Activated CD4-positive, alpha-beta T cell treated with anti-CD3 and anti-CD28 coated beads for 36 hours (primary cell): Measurements from ENCODE around the gene SC5D. TPM values are rescaled to one million over a fixed set of nuclear protein-coding genes. Genes with fewer than 3 reads are reported as not detected.

Experiments used
- ATAC-seq: fragments of 200-7000 bp; cut with Tn5 transposase; one replicate; pipeline ENCODE4 v1.10.0; 2021; ENCODE audit warnings: mild to moderate bottlenecking, moderate library complexity
- CTCF ChIA-PET: fragments of 350-600 bp; sonication (Branson Sonifier 250); formaldehyde crosslinking; loops from one replicate; lab custom pipeline; 2021; ENCODE audit warnings: antibody characterized with exemption; lab: Charles Lee
- POLR2A ChIA-PET: fragments of 350-600 bp; sonication (Branson Sonifier 250); formaldehyde crosslinking; loops from one replicate; lab custom pipeline; 2021; ENCODE audit warnings: antibody characterized with exemption, inconsistent platforms; lab: Charles Lee
- DNase-seq: peaks from one replicate; pipeline ENCODE4 v3.0.0-alpha.2; 2020
- H3K27ac Mint-ChIP-seq: one replicate; pipeline ENCODE4 v1.8.0; 2021; ENCODE audit warnings: mixed read lengths
- H3K27me3 Mint-ChIP-seq: one replicate; pipeline ENCODE4 v1.8.0; 2021; ENCODE audit warnings: mixed read lengths
- H3K36me3 Mint-ChIP-seq: one replicate; pipeline ENCODE4 v1.8.0; 2021; ENCODE audit warnings: low read depth, mixed read lengths
- H3K4me1 Mint-ChIP-seq: one replicate; pipeline ENCODE4 v1.8.0; 2021; ENCODE audit warnings: mixed read lengths
- H3K4me3 Mint-ChIP-seq: one replicate; pipeline ENCODE4 v1.8.0; 2021; ENCODE audit warnings: mild to moderate bottlenecking, moderate library complexity, mixed read lengths
- H3K9me3 Mint-ChIP-seq: one replicate; pipeline ENCODE4 v1.8.0; 2021; ENCODE audit warnings: low read depth, mixed read lengths
- intact Hi-C, 2 experiments: fragments of 100-400 bp; cut with DNase I in 1 of 2; cut with micrococcal nuclease in 1 of 2; formaldehyde crosslinking; loops; one replicate each; pipeline versions ENCODE4 v1.14.2 to v1.15.1; 2022 to 2024; cut with DNase I, micrococcal nuclease
- total RNA-seq, 2 experiments: library from RNA; stranded (reverse); gene quantifications; one replicate each; pipeline ENCODE4 v1.2.3, GENCODE V29; 2021

SC5D gene
- total RNA-seq, 2 experiments from 2014 or later = 22.3 to 29.9 TPM

GRCh38 chr11:121329781-121330395 is 37.3 kb downstream of the SC5D start:
- Mint-ChIP-seq H3K27ac (no peak overlapping the region), H3K4me3 (no peak overlapping the region), H3K4me1 (peaks cover 4% of the 10 kb centered on the region), H3K36me3 (no peaks in the 10 kb centered on the region), H3K9me3 (no peaks in the 10 kb centered on the region), H3K27me3 (no peaks in the 10 kb centered on the region)
- CTCF ChIA-PET = no interaction called here
- POLR2A ChIA-PET = no interaction called here
- no peak for ATAC-seq
- no peak for DNase-seq
- intact Hi-C loops = loop anchor here (5.0 to 10.0 kb wide), 3 partner anchors 47 to 125 kb away; partner anchors contain the start of genes SORL1 (in 1 of the 2) and SORL1-AS1 (in 1 of the 2)

GRCh38 chr11:121330614-121331435 is 38.3 kb downstream of the SC5D start:
- DNase-seq (no peak), ATAC-seq (no peak)
- Mint-ChIP-seq H3K27me3 (no peaks in the 10 kb centered on the region), H3K36me3 (no peaks in the 10 kb centered on the region), H3K4me1 (peaks cover 6% of the 10 kb centered on the region), H3K4me3 (no peak overlapping the region), H3K27ac (no peak overlapping the region), H3K9me3 (no peaks in the 10 kb centered on the region)
- CTCF ChIA-PET = no interaction called here
- intact Hi-C loops = loop anchor here in 1 of 2 experiments (5.0 kb wide), 1 partner anchor 46 kb away; no protein-coding TSS in a partner anchor
- POLR2A ChIA-PET = no interaction called here

GRCh38 chr11:121334973-121335710 is 42.6 kb downstream of the SC5D start:
- DNase-seq (no peak), ATAC-seq (no peak)
- no peaks in the 10 kb centered on the region for H3K27me3 Mint-ChIP-seq
- H3K27ac Mint-ChIP-seq = no peak overlapping the region
- peaks cover 25% of the 10 kb centered on the region for H3K4me1 Mint-ChIP-seq
- H3K4me3 Mint-ChIP-seq = no peak overlapping the region
- ChIA-PET POLR2A (no interaction called here), CTCF (interaction anchor here (0.5 to 1.7 kb wide), 6 partner anchors 32 to 256 kb away, joined by 3 to 6 read pairs (median 3); no protein-coding TSS in a partner anchor)
- H3K36me3 Mint-ChIP-seq = no peaks in the 10 kb centered on the region
- no peaks in the 10 kb centered on the region for H3K9me3 Mint-ChIP-seq
- intact Hi-C loops = loop anchor here in 1 of 2 experiments (5.0 kb wide), 1 partner anchor 42 kb away; no protein-coding TSS in a partner anchor

GRCh38 chr11:121336279-121336937 is 43.8 kb downstream of the SC5D start:
- Mint-ChIP-seq H3K27me3 (no peaks in the 10 kb centered on the region), H3K9me3 (no peaks in the 10 kb centered on the region), H3K36me3 (no peaks in the 10 kb centered on the region), H3K27ac (no peak overlapping the region), H3K4me1 (peaks cover 33% of the 10 kb centered on the region), H3K4me3 (no peak overlapping the region)
- POLR2A ChIA-PET = no interaction called here
- ATAC-seq (no peak), DNase-seq (no peak)
- intact Hi-C loops = no loop called here
- CTCF ChIA-PET = interaction anchor here (1.0 to 1.7 kb wide), 5 partner anchors 23 to 255 kb away, joined by 3 to 6 read pairs (median 4); no protein-coding TSS in a partner anchor

- no peaks in the 10 kb centered on the region for H3K36me3 Mint-ChIP-seq
- peak overlapping the region; percentile 9 for H3K27ac Mint-ChIP-seq
- no peaks in the 10 kb centered on the region for H3K27me3 Mint-ChIP-seq
- H3K9me3 Mint-ChIP-seq = no peaks in the 10 kb centered on the region
- ATAC-seq (peak; percentile 70), DNase-seq (peak; percentile 43)
- ChIA-PET POLR2A (no interaction called here), CTCF (interaction anchor here (1.1 to 1.4 kb wide), 4 partner anchors 22 to 58 kb away, joined by 3 to 4 read pairs (median 4); no protein-coding TSS in a partner anchor)
- peaks cover 36% of the 10 kb centered on the region for H3K4me1 Mint-ChIP-seq
- H3K4me3 Mint-ChIP-seq = no peak overlapping the region
- intact Hi-C loops = no loop called here
Measured at GRCh38 chr11:121337078-121337477, 44.5 kb downstream of the SC5D start.

- intact Hi-C loops = no loop called here
- ATAC-seq (no peak), DNase-seq (no peak)
- no peaks in the 10 kb centered on the region for H3K9me3 Mint-ChIP-seq
- H3K4me3 Mint-ChIP-seq = no peak overlapping the region
- H3K4me1 Mint-ChIP-seq = peaks cover 36% of the 10 kb centered on the region
- no peaks in the 10 kb centered on the region for H3K36me3 Mint-ChIP-seq
- no peak overlapping the region for H3K27ac Mint-ChIP-seq
- ChIA-PET POLR2A (no interaction called here), CTCF (interaction anchor here (0.6 to 1.1 kb wide), 2 partner anchors 9 to 57 kb away, joined by 3 read pairs; no protein-coding TSS in a partner anchor)
- no peaks in the 10 kb centered on the region for H3K27me3 Mint-ChIP-seq
Measured at GRCh38 chr11:121337740-121338272, 45.2 kb downstream of the SC5D start.

GRCh38 chr11:121338536-121338935 is 46.0 kb downstream of the SC5D start:
- Mint-ChIP-seq H3K36me3 (no peaks in the 10 kb centered on the region), H3K27ac (no peak overlapping the region), H3K9me3 (no peaks in the 10 kb centered on the region), H3K4me1 (peaks cover 36% of the 10 kb centered on the region), H3K4me3 (no peak overlapping the region), H3K27me3 (no peaks in the 10 kb centered on the region)
- DNase-seq (no peak), ATAC-seq (no peak)
- intact Hi-C loops = no loop called here
- POLR2A ChIA-PET = no interaction called here
- CTCF ChIA-PET = interaction anchor here (0.6 kb wide), 1 partner anchor 9 kb away, joined by 3 read pairs; no protein-coding TSS in a partner anchor

- no peak for DNase-seq
- peaks cover 29% of the 10 kb centered on the region for H3K4me1 Mint-ChIP-seq
- intact Hi-C loops = no loop called here
- H3K27me3 Mint-ChIP-seq = no peaks in the 10 kb centered on the region
- ChIA-PET CTCF (interaction anchor here (0.6 kb wide), 1 partner anchor 90 kb away, joined by 3 read pairs; no protein-coding TSS in a partner anchor), POLR2A (no interaction called here)
- no peaks in the 10 kb centered on the region for H3K9me3 Mint-ChIP-seq
- H3K27ac Mint-ChIP-seq = no peak overlapping the region
- H3K36me3 Mint-ChIP-seq = no peaks in the 10 kb centered on the region
- H3K4me3 Mint-ChIP-seq = no peak overlapping the region
- no peak for ATAC-seq
Measured at GRCh38 chr11:121340032-121340580, 47.5 kb downstream of the SC5D start.

- no peaks in the 10 kb centered on the region for H3K9me3 Mint-ChIP-seq
- H3K27ac Mint-ChIP-seq = peak overlapping the region; percentile 32
- ChIA-PET CTCF (no interaction called here), POLR2A (no interaction called here)
- no peaks in the 10 kb centered on the region for H3K27me3 Mint-ChIP-seq
- intact Hi-C loops = no loop called here
- H3K36me3 Mint-ChIP-seq = no peaks in the 10 kb centered on the region
- no peak overlapping the region for H3K4me3 Mint-ChIP-seq
- peaks cover 26% of the 10 kb centered on the region for H3K4me1 Mint-ChIP-seq
- peak; percentile 88 for ATAC-seq
- peak; percentile 55 for DNase-seq
Measured at GRCh38 chr11:121341609-121342008, 49.0 kb downstream of the SC5D start.

GRCh38 chr11:121344824-121345223 is 52.3 kb downstream of the SC5D start:
- Mint-ChIP-seq H3K4me1 (peaks cover 14% of the 10 kb centered on the region), H3K36me3 (no peaks in the 10 kb centered on the region), H3K27ac (no peak overlapping the region), H3K27me3 (no peaks in the 10 kb centered on the region), H3K9me3 (no peaks in the 10 kb centered on the region), H3K4me3 (no peak overlapping the region)
- POLR2A ChIA-PET = no interaction called here
- CTCF ChIA-PET = interaction anchor here (1.0 kb wide), 1 partner anchor 246 kb away, joined by 3 read pairs; no protein-coding TSS in a partner anchor
- DNase-seq (no peak), ATAC-seq (no peak)
- intact Hi-C loops = no loop called here
